ENCODE results near the gene TFF3.

DNA sequence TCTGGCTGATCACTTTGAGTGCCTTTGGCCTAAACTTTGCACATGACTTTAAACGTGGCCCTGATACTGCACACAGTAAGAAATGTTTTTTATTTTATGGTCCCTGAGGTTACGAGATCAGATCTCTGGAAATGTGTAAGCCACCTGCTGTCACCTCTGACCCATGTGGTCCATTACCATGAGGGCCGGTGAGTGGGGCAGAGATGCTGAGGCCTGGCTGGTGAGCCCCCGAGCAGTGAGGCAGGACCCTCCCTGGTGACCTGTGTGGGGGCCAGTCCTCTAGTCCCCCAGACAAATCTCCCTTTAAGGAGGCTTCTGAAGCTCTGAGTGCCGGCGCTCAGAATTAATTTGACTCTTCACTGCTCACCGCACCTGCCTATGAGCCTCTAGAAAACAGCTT is 12.4 kb downstream of the TFF3 start:
- TF ChIP-seq, protein P1, sequence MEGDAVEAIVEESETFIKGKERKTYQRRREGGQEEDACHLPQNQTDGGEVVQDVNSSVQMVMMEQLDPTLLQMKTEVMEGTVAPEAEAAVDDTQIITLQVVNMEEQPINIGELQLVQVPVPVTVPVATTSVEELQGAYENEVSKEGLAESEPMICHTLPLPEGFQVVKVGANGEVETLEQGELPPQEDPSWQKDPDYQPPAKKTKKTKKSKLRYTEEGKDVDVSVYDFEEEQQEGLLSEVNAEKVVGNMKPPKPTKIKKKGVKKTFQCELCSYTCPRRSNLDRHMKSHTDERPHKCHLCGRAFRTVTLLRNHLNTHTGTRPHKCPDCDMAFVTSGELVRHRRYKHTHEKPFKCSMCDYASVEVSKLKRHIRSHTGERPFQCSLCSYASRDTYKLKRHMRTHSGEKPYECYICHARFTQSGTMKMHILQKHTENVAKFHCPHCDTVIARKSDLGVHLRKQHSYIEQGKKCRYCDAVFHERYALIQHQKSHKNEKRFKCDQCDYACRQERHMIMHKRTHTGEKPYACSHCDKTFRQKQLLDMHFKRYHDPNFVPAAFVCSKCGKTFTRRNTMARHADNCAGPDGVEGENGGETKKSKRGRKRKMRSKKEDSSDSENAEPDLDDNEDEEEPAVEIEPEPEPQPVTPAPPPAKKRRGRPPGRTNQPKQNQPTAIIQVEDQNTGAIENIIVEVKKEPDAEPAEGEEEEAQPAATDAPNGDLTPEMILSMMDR (conservative IDR thresholded peaks at IDR 0.05; ENCODE audit: low read length) = no peak
- no peak for TF ChIP-seq EZH2phosphoT487 (IDR thresholded peaks at IDR 0.05; ENCODE audit: borderline replicate concordance)
